ENCODE results near the gene DCTN2. TPM values are rescaled to one million over a fixed set of nuclear protein-coding genes. Genes with fewer than 3 reads are reported as not detected.
"Not testable (repeated sequence)": the region's sequence is repeated elsewhere in the genome, so short reads cannot be mapped to it uniquely, and the experiment has no call there.

The DCTN2 gene
- total RNA-seq, 1 experiment from 2014 or later, result 93.8 TPM

- peak; percentile 86 for DNase-seq (ENCODE audit: low read depth, low spot score)
- in situ Hi-C loops (cut with HindIII; ENCODE audit: low pct_unique_long_range_greater_than_20kb, low sequenced_read_pairs), result no loop called here
These were observed 24.7 kb downstream of the DCTN2 start, which contains the start of gene MBD6 for GRCh38 chr12:57522011-57522886. TSS of gene MBD6 (plus strand) at chr12:57522824. CDS start at chr12:57524304, 1,480 bp downstream.

DNA sequence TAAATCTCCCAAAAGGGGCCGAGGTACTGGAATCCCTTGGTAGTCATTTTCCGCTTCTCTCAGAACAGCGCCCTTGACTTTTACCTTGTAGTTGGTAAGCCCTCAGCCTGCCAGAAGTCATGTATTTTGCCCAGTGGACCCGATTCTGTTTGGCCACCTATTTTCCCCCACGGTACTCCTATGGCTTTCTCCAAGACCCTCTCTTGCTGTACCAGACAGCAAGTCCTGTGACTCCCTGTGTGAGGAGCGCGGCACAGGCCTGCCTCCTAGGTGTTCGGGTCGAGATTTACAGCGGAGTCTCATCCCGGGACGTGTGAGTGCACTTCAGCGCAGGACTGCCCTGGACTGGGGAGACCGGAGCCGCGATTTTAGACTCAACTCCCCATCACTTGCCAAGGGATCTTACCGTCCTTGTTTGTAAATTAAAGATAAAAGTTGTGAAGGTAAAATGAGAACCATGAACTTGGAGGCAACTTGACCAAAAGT lies 25.4 kb downstream of the DCTN2 start:
- DNase-seq (ENCODE audit: low read depth, low spot score), result peak; percentile 67
- in situ Hi-C loops (cut with HindIII; ENCODE audit: low pct_unique_long_range_greater_than_20kb, low sequenced_read_pairs), result no loop called here

GRCh38 chr12:57520053-57520818 lies 26.8 kb downstream of the DCTN2 start, which contains the start of gene DDIT3:
TSS of gene DDIT3 (minus strand) at chr12:57520514. CDS start at chr12:57517406, 3,108 bp downstream.
- in situ Hi-C loops (cut with HindIII; ENCODE audit: low pct_unique_long_range_greater_than_20kb, low sequenced_read_pairs), result no loop called here
- DNase-seq (ENCODE audit: low read depth, low spot score), result peak; percentile 99

DNA sequence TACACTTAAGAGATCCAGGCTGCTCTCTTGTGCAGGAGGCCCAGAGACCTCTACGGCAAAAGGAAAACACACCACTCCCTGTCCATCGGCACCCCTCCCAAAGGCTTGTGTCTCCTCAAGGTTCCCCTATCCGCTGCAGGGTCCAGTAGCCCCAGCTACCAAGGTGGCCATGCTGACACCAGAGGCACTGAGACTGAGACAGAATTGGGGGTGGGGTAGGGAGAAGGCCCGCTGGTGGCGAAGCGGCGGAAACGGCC lies 27.3 kb downstream of the DCTN2 start:
- in situ Hi-C loops (cut with HindIII; ENCODE audit: low pct_unique_long_range_greater_than_20kb, low sequenced_read_pairs), result no loop called here
- DNase-seq (ENCODE audit: low read depth, low spot score), result peak; percentile 52

DNA sequence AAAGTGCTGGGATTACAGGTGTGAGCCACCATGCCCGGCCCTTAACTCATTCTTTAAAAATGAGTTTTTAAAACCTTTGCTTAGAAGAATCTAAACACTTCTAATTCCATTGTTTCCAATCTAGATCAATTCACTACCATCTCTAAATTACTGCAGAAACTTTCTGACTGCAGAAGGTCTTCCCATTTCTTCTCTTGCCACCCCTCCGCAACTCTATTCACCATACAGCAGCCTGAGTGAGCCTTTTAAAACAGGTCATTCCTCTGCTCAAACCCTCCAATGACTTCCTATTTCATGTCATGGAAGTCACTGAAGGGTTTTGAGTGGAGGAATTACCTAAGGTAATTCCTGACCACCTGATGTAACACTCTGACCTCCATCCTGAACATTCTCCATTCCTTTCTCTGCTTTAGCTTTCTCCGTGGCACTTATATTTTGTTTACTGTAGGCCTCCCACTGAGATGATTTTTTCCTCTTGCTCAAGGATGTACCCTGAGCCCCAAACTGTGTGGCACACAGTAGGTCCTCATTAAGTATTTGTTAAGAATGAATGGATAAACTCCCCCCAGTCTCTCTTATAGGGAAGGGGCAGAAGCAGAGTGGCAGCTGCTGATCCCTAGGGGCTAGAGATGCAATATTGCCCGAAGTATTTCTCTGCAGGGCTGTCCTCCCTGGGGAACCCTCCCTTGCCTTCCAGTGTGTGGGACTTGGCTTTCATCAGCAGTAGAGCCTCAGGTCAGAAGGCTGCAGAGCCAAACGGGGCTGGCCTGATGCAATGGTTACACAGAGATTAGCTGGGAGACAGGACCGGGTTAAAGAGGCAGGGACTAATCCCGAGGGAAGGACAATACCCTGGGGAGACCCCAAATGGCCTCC lies 27.8 kb downstream of the DCTN2 start:
- in situ Hi-C loops (cut with HindIII; ENCODE audit: low pct_unique_long_range_greater_than_20kb, low sequenced_read_pairs), result no loop called here
- DNase-seq (ENCODE audit: low read depth, low spot score), result peak; percentile 46

DNA sequence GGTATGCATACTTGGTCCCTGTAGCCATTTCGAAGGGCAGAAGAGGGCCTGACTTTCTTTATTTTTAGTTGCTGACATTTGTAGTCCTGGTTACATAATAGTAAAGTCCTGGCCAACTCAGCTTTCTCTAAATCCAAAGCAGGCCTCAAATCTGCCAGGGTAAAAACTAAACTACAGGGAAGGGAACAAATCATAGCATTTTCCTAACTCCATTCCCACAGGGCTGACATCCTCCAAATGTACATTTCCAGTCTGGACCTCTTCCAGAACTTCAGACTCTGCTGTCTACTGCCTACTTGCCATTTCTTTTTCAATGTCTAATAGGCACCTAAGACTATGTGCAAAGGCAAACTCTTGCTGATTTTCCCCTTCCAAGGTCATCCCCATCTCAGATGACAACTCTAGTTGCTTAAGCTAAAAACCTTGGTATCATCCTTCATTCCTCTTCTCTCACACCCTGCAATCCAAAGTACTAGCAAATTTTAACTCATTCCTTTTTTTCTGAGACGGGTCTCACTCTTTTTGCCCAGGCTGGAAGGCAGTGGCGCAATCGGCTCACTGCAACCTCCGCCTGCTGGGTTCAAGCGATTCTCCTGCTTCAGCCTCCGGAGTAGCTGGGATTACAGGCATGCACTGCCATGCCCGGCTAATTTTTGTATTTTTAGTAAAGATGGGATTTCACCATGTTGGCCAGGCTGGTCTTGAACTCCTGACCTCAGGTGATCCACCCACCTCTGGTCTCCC lies 28.6 kb downstream of the DCTN2 start:
- DNase-seq (ENCODE audit: low read depth, low spot score), result no peak
- in situ Hi-C loops (cut with HindIII; ENCODE audit: low pct_unique_long_range_greater_than_20kb, low sequenced_read_pairs), result no loop called here

DNA sequence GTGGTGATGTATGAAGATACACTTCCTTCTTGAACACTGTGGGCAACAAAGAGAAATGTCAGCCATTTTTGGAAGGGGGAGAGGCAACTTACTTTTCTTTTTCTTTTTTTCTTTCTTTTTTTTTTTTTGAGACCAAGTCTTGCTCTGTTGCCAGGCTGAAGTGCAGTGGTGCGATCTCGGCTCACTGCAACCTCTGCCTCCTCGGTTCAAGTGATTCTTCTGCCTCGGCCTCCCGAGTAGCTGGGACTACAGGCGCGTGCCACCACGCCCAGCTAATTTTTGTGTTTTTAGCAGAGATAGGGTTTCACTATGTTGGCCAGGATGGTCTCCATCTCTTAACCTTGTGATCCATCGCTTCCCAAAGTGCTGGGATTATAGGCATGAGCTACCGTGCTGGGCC lies 29.3 kb downstream of the DCTN2 start:
- DNase-seq (ENCODE audit: low read depth, low spot score); in situ Hi-C loops (cut with HindIII; ENCODE audit: low pct_unique_long_range_greater_than_20kb, low sequenced_read_pairs): not testable (repeated sequence)

DNA sequence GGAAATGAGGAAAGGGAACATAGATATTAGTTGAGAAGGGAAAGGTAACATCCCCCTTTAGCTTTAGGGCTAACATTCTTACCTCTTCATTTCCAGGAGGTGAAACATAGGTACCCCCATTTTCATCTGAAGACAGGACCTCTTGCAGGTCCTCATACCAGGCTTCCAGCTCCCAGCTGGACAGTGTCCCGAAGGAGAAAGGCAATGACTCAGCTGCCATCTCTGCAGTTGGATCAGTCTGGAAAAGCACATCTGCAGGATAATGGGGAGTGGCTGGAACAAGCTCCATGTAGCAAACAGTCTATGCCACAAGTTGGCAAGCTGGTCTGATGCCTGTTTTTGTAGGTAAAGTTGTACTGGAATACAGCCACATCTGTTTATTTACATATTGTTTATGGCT lies 29.8 kb downstream of the DCTN2 start:
- in situ Hi-C loops (cut with HindIII; ENCODE audit: low pct_unique_long_range_greater_than_20kb, low sequenced_read_pairs), result no loop called here
- no peak for DNase-seq (ENCODE audit: low read depth, low spot score)

GRCh38 chr12:57516617-57517153 lies 30.3 kb downstream of the DCTN2 start:
- in situ Hi-C loops (cut with HindIII; ENCODE audit: low pct_unique_long_range_greater_than_20kb, low sequenced_read_pairs), result no loop called here
- DNase-seq (ENCODE audit: low read depth, low spot score), result no peak

- DNase-seq (ENCODE audit: low read depth, low spot score), result peak; percentile 22
- in situ Hi-C loops (cut with HindIII; ENCODE audit: low pct_unique_long_range_greater_than_20kb, low sequenced_read_pairs), result no loop called here
These were observed 31.0 kb downstream of the DCTN2 start for GRCh38 chr12:57515934-57516541.

DNA sequence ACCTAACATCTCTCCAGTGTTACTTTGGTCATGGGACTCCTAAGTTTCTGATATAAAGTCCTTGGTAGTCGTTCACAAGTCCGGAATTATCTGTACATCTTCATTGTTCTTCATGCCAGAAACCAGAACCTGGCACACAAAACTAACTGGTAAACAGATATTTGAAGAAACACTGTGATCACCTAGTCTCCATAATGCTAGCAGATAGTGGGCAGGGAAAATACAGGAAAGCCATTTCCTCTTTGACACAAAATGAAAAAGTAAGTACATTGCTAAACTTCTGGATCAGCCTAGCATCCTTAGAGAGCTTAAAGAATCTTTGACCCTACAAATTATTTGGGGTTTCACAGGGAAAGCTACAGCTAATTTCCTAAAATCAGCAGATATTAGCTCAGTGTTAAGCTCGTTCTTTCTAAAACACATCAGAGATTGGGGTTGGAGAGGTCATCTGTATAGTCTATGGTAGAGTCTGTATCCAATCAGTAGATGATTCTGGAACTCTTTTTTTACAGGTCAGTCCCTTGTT lies 31.5 kb downstream of the DCTN2 start:
- in situ Hi-C loops (cut with HindIII; ENCODE audit: low pct_unique_long_range_greater_than_20kb, low sequenced_read_pairs), result no loop called here
- DNase-seq (ENCODE audit: low read depth, low spot score), result no peak

DNA sequence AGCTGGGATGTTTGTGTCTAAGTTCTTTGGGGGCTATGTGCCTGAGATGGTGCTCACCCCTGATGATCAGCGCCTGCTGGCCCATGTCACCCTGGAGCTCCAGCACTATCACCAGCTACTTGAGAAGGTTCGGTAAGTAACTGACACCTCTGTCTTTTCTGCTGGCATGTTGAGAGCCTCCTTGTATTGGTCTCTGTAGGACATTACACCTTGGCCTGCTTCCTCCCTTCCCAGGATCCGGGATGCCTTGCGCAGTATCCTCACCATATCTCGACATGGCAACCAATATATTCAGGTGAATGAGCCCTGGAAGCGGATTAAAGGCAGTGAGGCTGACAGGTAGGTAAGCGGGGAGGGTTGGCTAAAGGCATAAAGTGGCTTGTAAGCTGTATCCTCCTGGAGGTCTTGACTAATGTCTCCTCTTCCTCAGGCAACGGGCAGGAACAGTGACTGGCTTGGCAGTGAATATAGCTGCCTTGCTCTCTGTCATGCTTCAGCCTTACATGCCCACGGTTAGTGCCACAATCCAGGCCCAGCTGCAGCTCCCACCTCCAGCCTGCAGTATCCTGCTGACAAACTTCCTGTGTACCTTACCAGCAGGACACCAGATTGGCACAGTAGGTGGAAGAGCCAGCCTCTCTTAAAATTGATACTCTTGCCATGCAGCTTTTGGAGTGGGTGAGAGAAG lies 32.1 kb downstream of the DCTN2 start:
- in situ Hi-C loops (cut with HindIII; ENCODE audit: low pct_unique_long_range_greater_than_20kb, low sequenced_read_pairs), result no loop called here
- DNase-seq (ENCODE audit: low read depth, low spot score), result peak; percentile 23

DNA sequence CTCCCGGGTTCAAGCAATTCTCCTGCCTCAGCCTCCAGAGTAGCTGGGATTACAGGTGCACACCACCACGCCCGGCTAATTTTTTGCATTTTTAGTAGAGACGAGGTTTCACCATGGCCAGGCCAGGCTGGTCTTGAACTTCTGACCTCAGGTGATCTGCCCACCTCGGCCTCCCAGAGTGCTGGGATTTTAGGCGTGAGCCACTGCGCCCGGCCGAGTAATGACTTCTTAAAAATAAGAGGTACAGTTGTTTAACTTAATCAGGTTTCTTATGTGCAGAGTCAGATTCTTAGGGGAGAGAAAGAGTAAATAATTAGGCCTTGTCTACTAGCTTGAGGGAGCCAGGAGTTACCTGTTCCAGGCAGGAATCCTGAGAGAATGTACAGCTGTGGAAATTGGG lies 32.7 kb downstream of the DCTN2 start:
- in situ Hi-C loops (cut with HindIII; ENCODE audit: low pct_unique_long_range_greater_than_20kb, low sequenced_read_pairs); DNase-seq (ENCODE audit: low read depth, low spot score): not testable (repeated sequence)

DNA sequence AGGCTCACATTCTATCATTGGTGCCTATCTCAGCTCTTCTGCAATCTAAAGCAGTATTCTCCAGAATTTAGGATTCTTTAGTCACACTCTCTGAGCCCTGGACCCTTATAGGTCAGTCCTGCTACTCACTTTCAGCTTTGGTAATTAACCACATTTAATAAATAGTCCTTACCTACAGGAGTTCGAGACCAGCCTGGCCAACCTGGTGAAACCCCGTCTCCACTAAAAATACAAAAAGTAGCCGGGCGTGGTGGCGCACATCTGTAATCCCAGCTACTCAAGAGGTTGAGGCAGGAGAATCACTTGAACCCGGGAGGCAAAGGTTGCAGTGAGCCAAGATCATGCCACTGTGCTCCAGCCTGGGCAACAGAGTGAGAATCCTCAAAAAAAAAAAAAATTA lies 33.3 kb downstream of the DCTN2 start:
- DNase-seq (ENCODE audit: low read depth, low spot score); in situ Hi-C loops (cut with HindIII; ENCODE audit: low pct_unique_long_range_greater_than_20kb, low sequenced_read_pairs): not testable (repeated sequence)

GRCh38 chr12:57513266-57513665 lies 33.7 kb downstream of the DCTN2 start:
- in situ Hi-C loops (cut with HindIII; ENCODE audit: low pct_unique_long_range_greater_than_20kb, low sequenced_read_pairs), result no loop called here
- DNase-seq (ENCODE audit: low read depth, low spot score), result no peak

GRCh38 chr12:57512665-57513064 lies 34.3 kb downstream of the DCTN2 start:
- DNase-seq (ENCODE audit: low read depth, low spot score), result no peak
- in situ Hi-C loops (cut with HindIII; ENCODE audit: low pct_unique_long_range_greater_than_20kb, low sequenced_read_pairs), result no loop called here
